HG03108 (cell line): ENCODE measurements around the gene CCDC61.

Experiments
- ATAC-seq: cut with Tn5 transposase; IDR thresholded peaks from one replicate; pipeline ENCODE4 v1.9.1; 2021; ENCODE audit warnings: moderate library complexity; ENCODE audit not compliant: unreplicated experiment

CCDC61 gene

DNA sequence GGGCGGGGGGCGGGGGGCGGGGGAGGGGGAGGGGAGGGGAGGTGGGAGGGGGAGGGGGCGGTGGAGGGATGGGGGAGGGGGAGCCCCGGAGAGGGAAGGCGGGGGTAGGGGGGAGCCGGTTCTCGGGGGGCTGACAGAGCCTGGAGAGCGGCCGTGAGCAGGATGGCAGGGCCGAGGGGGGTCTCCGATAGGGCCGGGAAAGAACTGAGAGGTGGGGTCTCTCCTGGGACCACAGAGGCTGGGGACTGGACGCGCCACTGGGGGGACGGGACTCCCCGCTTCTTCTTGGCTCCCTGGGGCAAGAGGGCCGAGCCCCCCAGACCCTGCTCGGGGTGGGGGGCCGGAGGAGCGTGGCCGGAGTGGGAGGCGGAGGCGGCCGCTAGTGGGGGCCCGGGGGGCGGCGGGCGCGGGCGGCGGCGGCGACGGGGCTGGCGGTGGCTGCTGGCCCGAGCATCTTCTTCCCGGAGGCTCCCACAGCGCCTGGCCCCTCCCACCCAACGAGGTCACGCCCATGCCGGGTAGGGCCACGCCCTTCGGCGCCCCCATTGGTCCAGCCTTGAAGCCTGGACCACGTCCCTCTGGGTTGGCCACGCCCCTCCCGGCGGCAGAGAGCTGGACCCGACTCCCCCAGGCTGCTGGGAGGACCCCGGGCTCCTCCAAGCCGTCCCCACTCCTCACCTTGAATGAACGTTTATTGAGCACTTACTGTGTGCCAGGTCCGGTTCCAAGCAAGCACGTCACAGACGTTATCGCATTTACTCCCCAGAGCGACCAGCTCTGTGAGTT is 21.5 kb upstream of the CCDC61 start, which contains the start of gene NOVA2:
TSS of gene NOVA2 (minus strand) at position 313 of the 786 bp plus-strand sequence. CDS start 514 bp downstream, outside the sequence.
- ATAC-seq, result no peak

DNA sequence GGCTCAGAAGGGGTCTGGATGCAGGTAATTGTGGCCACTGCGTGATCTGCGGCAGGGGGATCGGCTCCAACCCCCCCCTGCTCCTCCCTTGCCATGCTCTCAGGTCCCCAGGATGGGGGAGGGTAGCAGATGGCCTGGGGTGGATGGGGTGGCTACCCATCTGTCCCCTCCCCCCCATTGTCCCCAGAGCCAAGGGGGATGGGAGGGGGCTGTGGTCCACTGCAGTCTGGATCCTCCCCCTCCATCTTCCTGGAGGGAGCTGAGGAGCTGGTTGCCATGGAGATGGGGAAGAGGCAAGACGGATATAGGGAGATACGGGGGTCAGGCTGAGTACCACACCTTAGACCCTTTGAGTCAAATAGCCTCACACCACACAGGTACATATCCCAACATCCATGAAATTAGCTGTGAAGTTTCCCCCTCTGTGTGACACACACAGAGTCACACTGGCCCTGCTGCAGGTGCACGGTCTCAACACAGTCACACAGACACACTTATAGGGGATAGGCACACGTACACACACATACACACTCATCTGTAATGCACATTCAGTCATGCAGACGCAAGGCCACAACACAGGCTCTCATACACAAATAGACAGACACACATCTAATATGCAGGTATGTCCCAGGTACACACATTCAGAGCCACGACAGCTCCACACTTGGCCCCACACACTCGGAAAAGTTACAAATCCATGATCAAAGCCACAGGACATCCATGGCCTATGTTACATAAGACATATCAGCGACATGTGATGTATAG is 19.8 kb upstream of the CCDC61 start:
- ATAC-seq, result no peak

DNA sequence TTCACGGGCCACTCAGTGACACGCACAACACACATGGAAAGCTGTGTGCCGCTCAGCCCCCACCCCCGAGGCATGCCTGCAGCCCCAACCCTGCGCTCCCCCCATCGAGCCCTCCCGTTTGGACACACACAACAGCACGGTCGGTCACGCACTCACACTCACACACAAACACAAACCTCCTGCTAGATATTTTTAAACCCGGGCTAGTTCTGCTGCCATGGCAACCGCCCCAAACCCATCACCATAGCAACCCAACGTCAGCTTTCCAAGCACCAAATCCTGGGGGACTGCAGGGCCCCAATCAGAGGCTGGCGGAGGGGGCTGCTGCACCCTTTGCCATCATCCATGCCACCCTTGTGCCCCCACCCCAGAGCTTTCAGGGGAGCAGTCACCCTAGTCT is 19.1 kb upstream of the CCDC61 start:
- ATAC-seq, result no peak

DNA sequence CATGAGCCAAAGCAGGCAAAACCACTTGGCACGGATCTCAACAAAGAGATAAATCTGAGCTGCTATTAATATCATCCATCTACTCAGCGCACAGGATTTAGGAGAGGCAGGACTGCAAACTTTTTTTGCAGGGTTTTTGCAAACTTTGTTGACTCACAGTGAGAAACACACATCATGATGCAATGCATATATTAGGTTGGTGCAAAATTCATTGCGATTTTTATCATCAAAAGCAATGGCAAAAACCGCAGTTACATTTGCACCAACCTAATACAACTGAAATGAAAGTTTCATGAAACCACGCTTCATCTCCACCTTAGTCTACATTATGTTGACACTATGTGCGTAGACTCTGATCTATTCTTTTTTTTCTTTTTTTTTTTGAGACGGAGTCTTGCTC is 17.1 kb upstream of the CCDC61 start:
- no peak for ATAC-seq

DNA sequence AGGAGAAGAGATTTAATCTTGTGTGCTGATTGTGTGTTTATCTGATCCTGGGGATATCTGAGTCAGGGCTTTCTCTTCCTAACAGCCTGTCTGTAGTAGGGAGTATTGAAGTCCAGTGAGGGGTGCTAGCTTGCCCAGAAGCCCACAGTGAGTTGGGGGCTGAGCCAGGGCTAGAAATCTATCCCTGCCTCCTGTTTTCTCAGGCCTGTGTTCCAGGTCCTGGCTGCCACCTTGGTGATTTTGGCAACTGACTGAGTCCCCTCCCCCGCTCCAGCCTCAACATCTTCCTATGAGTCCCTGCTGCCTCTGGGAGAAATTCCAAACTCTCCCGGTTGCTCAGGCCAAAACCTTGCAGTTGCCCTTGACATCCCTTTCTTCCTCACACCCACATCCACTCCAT is 13.9 kb upstream of the CCDC61 start:
- ATAC-seq, result no peak

DNA sequence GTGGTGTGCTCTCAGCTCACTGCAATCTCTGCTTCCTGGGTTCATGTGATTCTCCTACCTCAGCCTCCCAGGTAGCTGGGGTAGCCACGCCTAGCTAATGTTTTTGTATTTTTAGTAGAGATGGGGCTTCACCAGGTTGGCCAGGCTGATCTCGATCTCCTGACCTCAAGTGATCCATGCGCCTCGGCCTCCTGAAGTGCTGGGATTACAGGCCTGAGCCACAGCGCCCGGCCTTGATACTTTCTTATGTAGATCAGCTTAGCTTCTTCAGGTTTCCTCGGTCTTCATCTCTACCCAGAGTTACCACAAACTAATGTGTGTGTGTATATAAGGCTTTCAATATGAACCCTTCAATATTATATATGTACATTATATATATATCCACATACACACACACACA is 9.9 kb upstream of the CCDC61 start:
- ATAC-seq, result no peak

DNA sequence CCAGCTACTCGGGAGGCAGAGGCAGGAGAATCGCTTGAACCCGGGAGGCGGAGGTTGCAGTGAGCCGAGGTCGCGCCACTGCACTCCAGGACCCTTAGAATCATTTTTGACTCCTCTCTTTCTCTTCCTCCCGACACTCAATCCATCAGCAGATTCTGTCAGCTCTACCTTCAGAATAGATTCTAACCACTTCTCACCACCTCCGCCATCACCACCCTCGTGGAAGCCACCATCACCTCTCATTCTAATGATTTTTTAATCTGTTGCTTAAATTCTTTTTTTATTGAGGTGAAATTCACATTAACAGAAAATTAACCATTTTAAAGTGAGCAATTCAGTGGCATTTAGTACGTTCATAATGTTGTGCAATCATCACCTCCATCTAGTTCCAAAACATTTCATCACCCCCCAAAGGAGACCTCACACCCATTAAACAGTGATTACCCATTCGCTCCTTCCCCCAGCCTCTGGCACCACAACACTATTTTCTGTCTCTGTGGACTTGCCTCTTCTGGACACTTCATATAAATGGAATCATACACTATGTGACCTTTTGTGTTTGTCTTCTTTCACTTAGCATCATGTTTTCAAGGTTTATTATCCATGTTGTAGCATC is 5.0 kb upstream of the CCDC61 start:
- no peak for ATAC-seq

DNA sequence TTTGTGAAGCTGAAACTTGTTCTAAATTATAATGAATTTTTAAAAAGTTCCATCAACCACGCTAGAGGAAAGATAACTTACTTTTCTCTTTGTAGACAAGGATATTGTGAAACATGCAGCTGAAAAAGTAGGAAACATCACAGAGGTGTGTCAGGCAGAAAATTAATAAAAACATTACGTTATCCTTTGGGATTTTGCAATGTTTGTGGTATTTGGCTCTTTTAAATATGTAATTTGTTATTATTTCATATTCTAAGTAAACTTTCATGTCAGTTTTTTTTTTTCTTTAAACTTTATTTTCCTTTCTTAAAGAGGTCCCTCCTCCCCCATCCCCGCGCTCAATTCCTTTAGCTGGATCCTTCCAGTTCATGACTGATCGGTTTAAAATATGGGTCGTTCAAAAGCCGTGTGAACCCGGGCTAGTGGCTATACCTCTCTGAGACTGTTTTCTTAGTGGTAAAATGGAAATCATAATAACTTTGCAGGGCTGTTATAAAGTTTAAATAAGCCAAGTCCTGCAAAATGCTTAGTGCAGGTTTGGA is 740 bp upstream of the CCDC61 start:
- ATAC-seq, result no peak

DNA sequence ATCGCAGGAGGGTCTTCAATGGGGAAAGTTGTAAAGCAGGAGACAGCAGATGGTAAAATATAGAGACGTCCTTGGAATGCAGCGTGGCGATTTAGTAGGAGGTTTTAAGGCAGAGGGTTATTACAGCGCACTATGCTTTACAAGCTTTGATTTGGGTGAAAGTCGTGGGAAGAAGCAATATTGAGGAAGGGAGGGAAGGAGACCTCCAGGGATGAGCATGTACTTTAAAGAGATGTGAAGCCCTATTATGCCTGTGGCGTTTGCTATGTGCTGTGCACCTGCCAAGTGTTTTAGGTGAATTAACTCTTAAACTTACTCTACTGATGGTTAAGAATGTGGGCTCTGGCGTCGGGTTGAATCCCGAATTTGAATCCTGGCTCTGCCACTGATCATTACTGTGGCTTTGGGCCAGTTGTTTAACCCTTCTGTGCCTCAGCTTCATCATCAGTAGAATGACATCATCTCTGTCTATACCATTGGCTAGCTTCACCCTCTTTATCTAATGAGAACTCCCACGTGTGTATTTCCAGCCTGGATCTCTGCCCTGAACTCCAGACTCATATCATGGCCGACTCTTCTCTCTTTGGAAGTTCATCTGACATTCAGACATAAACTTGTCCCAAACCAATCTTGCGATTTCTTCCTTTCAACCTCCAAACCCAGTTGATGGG is 583 bp downstream of the CCDC61 start:
- no peak for ATAC-seq

DNA sequence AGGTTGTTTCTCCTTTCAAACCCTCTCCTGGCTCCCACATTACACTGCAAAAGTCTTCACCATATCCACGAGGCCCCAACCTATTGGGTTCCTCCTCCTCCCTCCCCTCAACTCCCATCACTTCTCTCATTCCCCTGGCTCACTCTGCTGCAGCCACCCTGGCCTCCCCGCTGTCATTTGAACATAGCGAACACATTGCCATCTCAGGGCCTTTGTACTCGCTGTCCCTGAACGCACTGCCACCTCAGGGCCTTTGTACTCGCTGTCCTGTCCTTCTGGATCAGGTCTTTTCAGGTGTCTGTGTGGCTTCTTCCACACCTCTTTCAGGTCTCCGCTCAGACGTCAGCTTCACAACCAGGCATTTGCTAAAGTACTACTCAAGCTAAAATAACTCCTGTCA is 1.7 kb downstream of the CCDC61 start:
- no peak for ATAC-seq

DNA sequence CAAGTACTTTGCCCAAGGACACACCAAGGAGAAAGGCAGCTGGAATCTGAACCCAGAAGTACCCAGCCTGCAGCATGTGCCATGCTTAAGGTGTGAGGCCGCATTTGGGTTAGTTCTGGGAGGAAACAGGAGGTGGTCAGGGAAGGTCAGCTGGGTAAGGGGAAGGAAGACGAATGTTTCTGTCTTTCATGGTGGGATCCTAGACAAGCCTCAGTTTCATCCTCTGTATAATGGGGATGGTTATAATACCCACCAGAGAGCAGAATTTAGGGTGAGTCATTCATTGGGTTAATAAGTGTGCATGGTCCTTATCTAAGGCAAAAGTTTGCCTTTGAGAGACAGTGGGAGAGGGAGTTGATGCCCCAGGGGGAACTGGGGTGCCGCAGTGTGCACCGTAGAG is 3.6 kb downstream of the CCDC61 start:
- no peak for ATAC-seq

DNA sequence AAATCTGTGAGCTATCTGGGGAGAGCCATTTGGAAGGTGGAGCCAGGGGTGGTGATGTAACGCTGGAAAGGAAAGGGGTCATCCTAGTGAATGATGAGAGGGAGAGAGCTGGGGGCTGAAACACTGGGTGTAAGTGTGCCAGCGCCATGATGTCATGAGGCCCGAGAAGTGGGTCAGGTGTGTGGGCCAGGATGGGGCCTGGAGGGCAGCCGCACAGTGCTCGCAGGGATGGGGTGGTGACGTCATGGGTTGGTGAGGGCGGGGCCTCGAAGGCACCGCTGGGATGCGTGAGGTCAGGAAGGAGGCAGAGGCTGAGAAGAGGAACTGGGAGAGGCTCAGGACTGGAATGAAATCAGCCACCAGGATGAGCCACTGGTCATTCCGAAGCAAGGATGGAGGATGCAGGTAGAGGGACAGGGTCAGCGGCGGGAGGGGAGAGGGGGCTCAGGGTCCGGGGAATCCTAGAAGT is 4.4 kb downstream of the CCDC61 start:
- no peak for ATAC-seq

DNA sequence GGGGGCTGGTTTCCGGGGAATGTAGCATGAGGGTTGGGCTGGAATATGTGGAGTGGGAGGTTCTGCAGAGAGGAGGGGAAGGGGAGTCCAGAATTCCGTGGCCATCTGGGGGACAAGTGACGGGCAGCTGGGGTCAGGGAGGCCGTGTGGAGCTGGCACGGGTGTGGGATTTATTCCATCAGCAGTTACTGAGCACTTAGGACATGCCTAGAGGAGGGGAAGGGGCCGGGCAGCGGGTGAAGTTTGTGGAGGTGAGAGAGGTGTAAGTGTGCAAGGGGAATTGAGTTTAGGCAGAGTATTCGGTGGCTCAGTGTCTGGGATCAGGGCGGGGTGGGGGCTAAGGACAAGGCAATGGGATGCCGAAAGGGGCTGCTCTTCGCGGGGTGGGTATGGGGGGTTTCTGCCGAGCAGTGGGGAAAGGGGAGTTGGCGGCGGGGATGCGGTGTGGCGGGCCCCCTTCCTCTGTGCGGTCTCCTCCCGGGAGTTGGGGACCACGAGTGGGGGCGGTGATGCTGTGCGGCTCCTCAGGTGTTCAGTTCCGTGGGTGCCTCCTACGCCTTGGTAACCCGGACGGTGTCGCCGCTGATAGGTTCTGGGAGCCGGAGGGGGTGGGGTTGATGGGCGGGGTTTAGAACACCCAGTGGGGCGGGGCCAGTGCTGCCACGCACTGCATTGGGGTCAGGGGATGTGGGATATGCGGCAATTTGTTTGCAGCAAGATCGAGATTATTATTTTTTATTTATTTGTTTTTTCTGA is 5.4 kb downstream of the CCDC61 start:
- no peak for ATAC-seq

DNA sequence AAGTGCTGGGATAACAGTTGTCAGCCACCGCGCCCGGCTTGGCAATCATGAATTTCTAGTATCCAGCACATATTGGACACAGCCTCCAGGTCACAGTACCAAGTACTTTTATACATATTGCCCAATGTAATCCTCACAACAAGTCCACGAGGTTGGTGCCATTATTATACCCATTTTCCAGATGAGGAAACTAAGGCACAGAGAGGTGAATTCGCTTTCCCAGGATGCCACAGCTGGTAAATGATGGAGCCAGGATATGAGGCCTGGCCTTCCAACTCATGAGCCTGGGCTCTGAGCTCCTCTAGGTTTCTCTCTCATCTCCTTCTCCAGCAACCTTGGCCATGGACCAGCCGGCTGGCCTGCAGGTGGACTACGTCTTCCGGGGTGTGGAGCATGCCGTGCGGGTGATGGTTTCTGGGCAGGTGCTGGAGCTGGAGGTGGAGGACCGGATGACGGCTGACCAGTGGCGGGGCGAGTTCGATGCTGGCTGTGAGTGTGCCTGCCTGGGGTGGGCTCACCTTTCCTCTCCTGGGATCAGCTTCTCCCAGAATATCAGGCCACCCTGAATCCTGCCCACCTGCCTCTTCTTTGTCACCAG is 7.5 kb downstream of the CCDC61 start:
- no peak for ATAC-seq

DNA sequence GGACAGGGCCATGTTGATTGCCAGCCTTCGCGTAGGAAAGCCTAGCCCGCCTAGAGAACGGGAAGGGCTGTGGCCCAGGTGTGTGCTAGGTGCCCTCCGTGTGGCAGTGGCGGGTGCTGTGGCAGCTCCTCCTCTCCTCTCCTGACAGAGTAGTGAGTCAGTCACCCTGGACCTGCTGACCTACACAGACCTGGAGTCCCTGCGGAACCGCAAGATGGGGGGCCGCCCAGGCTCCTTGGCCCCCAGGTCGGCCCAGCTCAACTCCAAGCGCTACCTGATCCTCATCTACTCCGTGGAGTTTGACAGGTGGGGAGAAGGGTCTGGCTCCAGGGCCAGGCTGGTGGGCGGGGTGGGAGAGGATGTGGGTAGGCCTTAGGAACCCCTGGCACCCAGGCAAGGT is 11.1 kb downstream of the CCDC61 start:
- no peak for ATAC-seq

DNA sequence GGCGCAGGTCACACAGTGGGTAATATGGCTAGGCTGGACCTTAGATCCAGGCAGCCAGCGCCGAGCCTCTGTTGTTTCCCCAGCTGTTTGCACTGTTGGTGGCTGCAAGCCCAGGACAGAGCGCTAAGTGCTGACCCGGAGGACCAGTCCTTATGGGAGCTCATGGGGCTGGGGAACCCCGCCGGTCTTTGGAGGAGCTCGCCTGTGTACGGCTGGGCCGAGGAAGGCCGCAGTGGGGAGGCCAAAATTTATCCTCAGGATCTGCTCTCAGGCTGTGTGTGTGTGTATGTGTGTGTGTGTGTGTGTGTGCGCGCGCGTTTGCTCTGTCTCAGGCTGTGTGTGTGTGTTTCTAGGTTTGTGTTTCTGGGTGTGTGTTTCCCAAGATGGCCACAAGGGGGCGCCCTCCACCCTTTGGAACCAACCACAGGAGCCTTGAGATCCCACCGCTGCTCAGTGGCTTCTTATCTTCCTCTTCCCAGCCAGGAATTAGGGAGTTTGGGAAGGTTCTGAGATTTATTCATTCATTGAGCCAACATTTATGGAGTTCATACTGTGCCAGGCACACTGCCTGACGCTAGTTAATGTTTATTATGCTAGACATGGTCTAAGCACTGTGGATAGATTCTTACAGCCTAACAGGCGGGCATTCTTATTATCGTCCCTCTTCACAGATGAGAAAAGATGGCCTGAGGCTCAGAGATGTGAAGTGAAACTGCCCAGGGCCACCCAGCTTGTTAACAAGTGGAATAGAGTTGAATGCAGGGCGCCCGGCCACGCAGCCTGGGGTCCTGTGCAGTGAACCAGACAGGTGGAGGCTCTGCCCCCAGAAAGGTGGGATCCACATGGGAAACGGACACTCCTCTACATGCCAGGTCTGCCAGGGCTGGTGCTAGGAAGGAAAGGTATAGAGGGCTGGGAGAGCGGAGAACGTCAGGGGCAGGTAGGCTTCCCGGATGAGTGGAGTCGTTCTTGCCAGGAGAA is 14.6 kb downstream of the CCDC61 start:
- ATAC-seq, result no peak

DNA sequence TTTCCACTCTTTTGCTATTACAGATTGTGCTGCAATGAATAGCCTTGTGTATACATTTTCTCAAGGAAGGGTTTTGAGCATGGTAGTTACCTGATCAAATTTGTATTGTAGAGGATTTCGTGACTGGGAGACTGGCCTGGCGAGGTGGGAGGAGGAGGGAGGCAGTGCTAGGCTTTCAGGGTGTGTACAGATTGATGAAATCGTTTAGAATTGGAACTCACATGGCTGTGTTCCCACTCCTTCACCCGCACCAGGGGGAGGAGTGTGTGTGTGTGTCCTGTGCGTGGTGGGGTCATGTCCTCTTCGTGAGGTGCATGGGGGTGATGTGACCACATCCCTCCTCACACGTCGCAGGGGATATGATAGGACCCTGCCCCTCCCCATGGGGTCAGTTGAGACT is 19.3 kb downstream of the CCDC61 start:
- no peak for ATAC-seq

DNA sequence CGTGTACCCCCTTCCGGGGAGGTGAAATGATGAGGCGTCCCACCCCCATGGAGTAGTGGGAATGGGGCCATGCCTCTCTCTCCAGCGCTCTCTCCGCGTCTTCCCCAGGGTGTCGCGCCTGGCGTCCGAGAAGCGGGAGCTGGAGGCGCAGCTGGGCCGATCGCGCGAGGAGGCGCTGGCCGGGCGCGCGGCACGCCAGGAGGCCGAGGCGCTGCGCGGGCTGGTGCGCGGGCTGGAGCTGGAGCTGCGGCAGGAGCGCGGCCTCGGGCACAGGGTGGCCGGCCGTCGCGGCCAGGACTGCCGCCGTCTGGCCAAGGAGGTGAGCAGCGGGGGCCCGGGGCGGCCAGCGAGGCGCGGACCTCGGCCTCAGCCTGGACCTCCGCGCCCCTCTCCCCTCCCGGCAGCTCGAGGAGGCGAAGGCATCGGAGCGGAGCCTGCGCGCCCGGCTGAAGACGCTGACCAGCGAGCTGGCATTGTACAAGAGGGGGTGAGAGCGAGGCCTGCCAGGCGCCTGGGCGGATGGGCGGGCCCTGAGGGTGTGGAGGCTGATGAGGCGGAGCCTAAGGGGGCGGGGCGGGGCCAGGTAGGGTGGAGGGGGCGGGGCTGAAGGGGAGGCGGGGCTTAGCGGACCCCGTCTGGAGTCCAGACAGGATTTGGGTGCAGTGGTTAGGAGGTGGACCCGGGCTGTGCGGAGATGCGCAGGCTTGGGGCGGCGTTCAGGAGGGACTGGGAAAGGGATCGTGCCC is 19.8 kb downstream of the CCDC61 start:
- ATAC-seq, result no peak
